Measurements from ENCODE around the gene STAT5B.

GRCh38 chr17:42307362-42307927 lies 31.3 kb upstream of the STAT5B start:
- TF ChIP-seq ZFP30 (CRISPR knock-in tag; IDR thresholded peaks at IDR 0.05): no peak
- no peak for TF ChIP-seq POU6F1 (CRISPR knock-in tag; IDR thresholded peaks at IDR 0.05; ENCODE audit: borderline replicate concordance, low read depth)
- TF ChIP-seq CSDC2 (CRISPR knock-in tag; IDR thresholded peaks at IDR 0.05): no peak
- TF ChIP-seq ZNF70 (CRISPR knock-in tag; IDR thresholded peaks at IDR 0.05): no peak
- TF ChIP-seq GLIS3 (CRISPR knock-in tag; IDR thresholded peaks at IDR 0.05): no peak
- no peak for TF ChIP-seq RARB (CRISPR knock-in tag; IDR thresholded peaks at IDR 0.05)
- no peak for TF ChIP-seq ESRRG (CRISPR knock-in tag; IDR thresholded peaks at IDR 0.05)
- no peak for TF ChIP-seq TSHZ2 (CRISPR knock-in tag; IDR thresholded peaks at IDR 0.05)
- no peak for TF ChIP-seq ARNTL (CRISPR knock-in tag; IDR thresholded peaks at IDR 0.05; ENCODE audit: borderline replicate concordance, low read depth)
- TF ChIP-seq SNAI2 (CRISPR knock-in tag; IDR thresholded peaks at IDR 0.05): no peak
- no peak for TF ChIP-seq ZNF8 (CRISPR knock-in tag; IDR thresholded peaks at IDR 0.05)

Data from SK-N-SH treated with all-trans-retinoic acid at 6 μM for 48 hours (cell line).